GDM1 (cell line): ENCODE measurements around the gene TMEM255B.
"Not testable (repeated sequence)": the region's sequence is repeated elsewhere in the genome, so short reads cannot be mapped to it uniquely, and the experiment has no call there.

ENCODE experiments used
- DNase-seq: peaks from one replicate; lab custom pipeline; 2025; lab: John Stamatoyannopoulos, UW

TMEM255B gene

GRCh38 chr13:113749507-113749906 is 9.5 kb upstream of the TMEM255B start:
- no peak for DNase-seq

- no peak for DNase-seq
Measured at GRCh38 chr13:113749967-113750366, 9.1 kb upstream of the TMEM255B start.

GRCh38 chr13:113750554-113751399 is 8.2 kb upstream of the TMEM255B start:
- DNase-seq = no peak

GRCh38 chr13:113751491-113751890 is 7.5 kb upstream of the TMEM255B start:
- no peak for DNase-seq

GRCh38 chr13:113752211-113752986 is 6.6 kb upstream of the TMEM255B start:
- not testable (repeated sequence) for DNase-seq

GRCh38 chr13:113753171-113753570 is 5.9 kb upstream of the TMEM255B start:
- DNase-seq = no peak

- DNase-seq = no peak
Measured at GRCh38 chr13:113754242-113754641, 4.8 kb upstream of the TMEM255B start.

- no peak for DNase-seq
Measured at GRCh38 chr13:113754691-113755090, 4.3 kb upstream of the TMEM255B start.

GRCh38 chr13:113756441-113757097 is 2.5 kb upstream of the TMEM255B start:
- DNase-seq = no peak

- DNase-seq = no peak
Measured at GRCh38 chr13:113759525-113760137, 605 bp downstream of the TMEM255B start.

- DNase-seq = no peak
Measured at GRCh38 chr13:113761136-113761535, 2.1 kb downstream of the TMEM255B start.

- no peak for DNase-seq
Measured at GRCh38 chr13:113762075-113762474, 3.0 kb downstream of the TMEM255B start.

- no peak for DNase-seq
Measured at GRCh38 chr13:113762538-113762937, 3.5 kb downstream of the TMEM255B start.

- no peak for DNase-seq
Measured at GRCh38 chr13:113763254-113763653, 4.2 kb downstream of the TMEM255B start.

GRCh38 chr13:113763961-113764792 is 5.2 kb downstream of the TMEM255B start:
- DNase-seq = no peak

GRCh38 chr13:113764793-113765563 is 6.0 kb downstream of the TMEM255B start:
- no peak for DNase-seq

- no peak for DNase-seq
Measured at GRCh38 chr13:113765564-113765910, 6.5 kb downstream of the TMEM255B start.

- no peak for DNase-seq
Measured at GRCh38 chr13:113766035-113766800, 7.2 kb downstream of the TMEM255B start.

- DNase-seq = no peak
Measured at GRCh38 chr13:113767366-113767765, 8.3 kb downstream of the TMEM255B start.
